Keratinocyte (primary cell): ENCODE results near the gene SLC44A1. TPM values are rescaled to one million over a fixed set of nuclear protein-coding genes. Genes with fewer than 3 reads are reported as not detected.

ENCODE experiments used
- DNase-seq: peaks from one replicate; pipeline ENCODE4 v3.0.0-alpha.2; 2011; ENCODE audit warnings: low read depth, missing footprints, low spot score
- FAIRE-seq: peaks from 2 replicates; lab custom pipeline; 2011; peaks lifted over from hg19 to GRCh38; lab: Jason Lieb, UNC
- H2AFZ ChIP-seq: 2 replicates; pipeline ENCODE4 v1.6.0; 2012; ENCODE audit warnings: low read length, control low read depth, inconsistent platforms; ENCODE audit not compliant: control insufficient read depth
- H3K27ac ChIP-seq: 2 replicates; pipeline ENCODE4 v1.5.1; 2011; ENCODE audit warnings: low read length; ENCODE audit not compliant: control insufficient read depth, insufficient read depth
- H3K27me3 ChIP-seq: 3 replicates; pipeline ENCODE4 v1.6.0; 2011; ENCODE audit warnings: low read length; ENCODE audit not compliant: control insufficient read depth, insufficient read depth; ENCODE audit errors: extremely low read depth
- H3K36me3 ChIP-seq, 2 experiments: 2 replicates in 1 of 2; 3 replicates in 1 of 2; pipeline ENCODE4 v1.5.1; 2011; ENCODE audit warnings: low read length in 2 of 2, mild to moderate bottlenecking in 1 of 2; ENCODE audit not compliant: control insufficient read depth in 2 of 2, insufficient read depth in 2 of 2; ENCODE audit errors: extremely low read depth in 1 of 2
- H3K4me1 ChIP-seq: 3 replicates; pipeline ENCODE4 v1.5.1; 2011; ENCODE audit warnings: low read length; ENCODE audit not compliant: control insufficient read depth, insufficient read depth; ENCODE audit errors: extremely low read depth
- H3K4me2 ChIP-seq: 3 replicates; pipeline ENCODE4 v1.6.0; 2011; ENCODE audit warnings: low read depth, low read length; ENCODE audit not compliant: control insufficient read depth, insufficient read depth; ENCODE audit errors: extremely low read depth
- H3K4me3 ChIP-seq, 3 experiments: fragments of 200-600 bp in 1 of 3; sonication (generic) in 1 of 3; 2 replicates in 2 of 3; 3 replicates in 1 of 3; pipeline ENCODE4 v1.5.1; 2011 to 2016; ENCODE audit warnings: low read length in 3 of 3, mild to moderate bottlenecking in 3 of 3, control low read depth in 2 of 3, inconsistent platforms in 1 of 3, low read depth in 1 of 3, mixed read lengths in 1 of 3, mixed run types in 1 of 3, moderate library complexity in 1 of 3; ENCODE audit not compliant: control insufficient read depth in 2 of 3, insufficient read depth in 2 of 3; ENCODE audit errors: extremely low read depth in 1 of 3
- H3K79me2 ChIP-seq: 2 replicates; pipeline ENCODE4 v1.6.0; 2012; ENCODE audit warnings: low read length; ENCODE audit not compliant: control insufficient read depth, insufficient read depth
- H3K9ac ChIP-seq: 3 replicates; pipeline ENCODE4 v1.6.0; 2011; ENCODE audit warnings: low read length; ENCODE audit not compliant: control insufficient read depth, insufficient read depth; ENCODE audit errors: extremely low read depth
- H3K9me1 ChIP-seq: 3 replicates; pipeline ENCODE4 v1.6.0; 2011; ENCODE audit warnings: low read length; ENCODE audit not compliant: control insufficient read depth, insufficient read depth; ENCODE audit errors: extremely low read depth
- H3K9me3 ChIP-seq: 2 replicates; pipeline ENCODE4 v1.5.1; 2012; ENCODE audit warnings: low read depth, low read length; ENCODE audit not compliant: control insufficient read depth
- H4K20me1 ChIP-seq: 3 replicates; pipeline ENCODE4 v1.6.0; 2011; ENCODE audit warnings: low read length; ENCODE audit not compliant: control insufficient read depth, insufficient read depth; ENCODE audit errors: extremely low read depth
- EZH2 ChIP-seq: IDR thresholded peaks from one replicate; pipeline ENCODE4 v1.6.1; 2012; ENCODE audit warnings: inconsistent platforms, mild to moderate bottlenecking, low read length, moderate library complexity
- dilution Hi-C: fragments of 300-500 bp; cut with MboI; formaldehyde crosslinking; loops from one replicate; pipeline ENCODE4 v1.7.0; 2020; ENCODE audit warnings: low sequenced_read_pairs; ENCODE audit not compliant: extremely low pct_ligation_motif_present
- polyA plus RNA-seq, 5 experiments: library from polyadenylated mRNA; depleted of rRNA in 3 of 5; stranded (reverse) in 3 of 5; stranded (forward) in 1 of 5; unstranded in 1 of 5; fragments of >200 nt; gene quantifications; 1 replicate in 1 of 5; 2 replicates in 3 of 5; 3 replicates in 1 of 5; pipeline versions ENCODE4 v1.2.1 to v1.2.3, GENCODE V29; 2011 to 2012; ENCODE audit warnings: missing spikeins in 2 of 5, low read depth in 1 of 5, low replicate concordance in 1 of 5
- TF ChIP-seq, protein P1 (sequence below), 3 experiments: IDR thresholded peaks in 1 of 3; conservative IDR thresholded peaks in 1 of 3; optimal IDR thresholded peaks in 1 of 3; 2 replicates in 2 of 3; 3 replicates in 1 of 3; pipeline versions ENCODE3 to v1.5.1; 2011; ENCODE audit warnings: low read length in 3 of 3, mild to moderate bottlenecking in 3 of 3, moderate library complexity in 2 of 3, control low read depth in 1 of 3, inconsistent platforms in 1 of 3; ENCODE audit not compliant: insufficient read depth in 2 of 3; ENCODE audit errors: extremely low read depth in 1 of 3

Gene SLC44A1
- polyA plus RNA-seq, 1 donor (not counting 4 experiments of a cell fraction or from before 2014, with no cell fraction given): 22.9 TPM

GRCh38 chr9:105305856-105306255, 61.4 kb downstream of the SLC44A1 start:
- peaks cover 7% of the 10 kb centered on the region for H3K4me1 ChIP-seq
- H3K9me3 ChIP-seq: no peaks in the 10 kb centered on the region
- H3K4me3 ChIP-seq: no peak overlapping the region
- H3K79me2 ChIP-seq: no peaks in the 10 kb centered on the region
- H3K36me3 ChIP-seq: peaks cover 0 to 4% of the 10 kb centered on the region in 2 experiments
- dilution Hi-C loops: no loop called here
- FAIRE-seq: no peak
- no peaks in the 10 kb centered on the region for H4K20me1 ChIP-seq
- H3K9ac ChIP-seq: no peak overlapping the region
- H3K4me2 ChIP-seq: no peak overlapping the region
- no peak for TF ChIP-seq EZH2
- TF ChIP-seq, protein P1, sequence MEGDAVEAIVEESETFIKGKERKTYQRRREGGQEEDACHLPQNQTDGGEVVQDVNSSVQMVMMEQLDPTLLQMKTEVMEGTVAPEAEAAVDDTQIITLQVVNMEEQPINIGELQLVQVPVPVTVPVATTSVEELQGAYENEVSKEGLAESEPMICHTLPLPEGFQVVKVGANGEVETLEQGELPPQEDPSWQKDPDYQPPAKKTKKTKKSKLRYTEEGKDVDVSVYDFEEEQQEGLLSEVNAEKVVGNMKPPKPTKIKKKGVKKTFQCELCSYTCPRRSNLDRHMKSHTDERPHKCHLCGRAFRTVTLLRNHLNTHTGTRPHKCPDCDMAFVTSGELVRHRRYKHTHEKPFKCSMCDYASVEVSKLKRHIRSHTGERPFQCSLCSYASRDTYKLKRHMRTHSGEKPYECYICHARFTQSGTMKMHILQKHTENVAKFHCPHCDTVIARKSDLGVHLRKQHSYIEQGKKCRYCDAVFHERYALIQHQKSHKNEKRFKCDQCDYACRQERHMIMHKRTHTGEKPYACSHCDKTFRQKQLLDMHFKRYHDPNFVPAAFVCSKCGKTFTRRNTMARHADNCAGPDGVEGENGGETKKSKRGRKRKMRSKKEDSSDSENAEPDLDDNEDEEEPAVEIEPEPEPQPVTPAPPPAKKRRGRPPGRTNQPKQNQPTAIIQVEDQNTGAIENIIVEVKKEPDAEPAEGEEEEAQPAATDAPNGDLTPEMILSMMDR (optimal IDR thresholded peaks at IDR 0.05 in 1 of 3, IDR thresholded peaks at IDR 0.05 in 1 of 3, conservative IDR thresholded peaks at IDR 0.05 in 1 of 3; ENCODE audit: extremely low read depth in 1 of 3, insufficient read depth in 2 of 3, low read length in 3 of 3): no peak
- no peak for DNase-seq
- H3K27me3 ChIP-seq: no peaks in the 10 kb centered on the region
- no peak overlapping the region for H3K27ac ChIP-seq
- no peak overlapping the region for H2AFZ ChIP-seq
- H3K9me1 ChIP-seq: no peaks in the 10 kb centered on the region

- H3K9ac ChIP-seq: no peak overlapping the region
- no peak for TF ChIP-seq EZH2
- TF ChIP-seq, protein P1 (optimal IDR thresholded peaks at IDR 0.05 in 1 of 3, IDR thresholded peaks at IDR 0.05 in 1 of 3, conservative IDR thresholded peaks at IDR 0.05 in 1 of 3; ENCODE audit: extremely low read depth in 1 of 3, insufficient read depth in 2 of 3, low read length in 3 of 3): no peak
- H3K4me2 ChIP-seq: no peak overlapping the region
- no peak for DNase-seq
- H2AFZ ChIP-seq: no peak overlapping the region
- H3K9me3 ChIP-seq: no peaks in the 10 kb centered on the region
- no peaks in the 10 kb centered on the region for H3K79me2 ChIP-seq
- FAIRE-seq: no peak
- H3K9me1 ChIP-seq: no peaks in the 10 kb centered on the region
- H3K27ac ChIP-seq: no peak overlapping the region
- H3K4me1 ChIP-seq: peaks cover 7% of the 10 kb centered on the region
- no peaks in the 10 kb centered on the region for H4K20me1 ChIP-seq
- peaks cover 0 to 4% of the 10 kb centered on the region in 2 experiments for H3K36me3 ChIP-seq
- dilution Hi-C loops: no loop called here
- no peak overlapping the region for H3K4me3 ChIP-seq
- no peaks in the 10 kb centered on the region for H3K27me3 ChIP-seq
Observed at GRCh38 chr9:105306351-105307140, 62.1 kb downstream of the SLC44A1 start.
